HCT116 (cell line): Measurements from ENCODE around the gene TMEM244. TPM values are rescaled to one million over a fixed set of nuclear protein-coding genes. Genes with fewer than 3 reads are reported as not detected.

Source experiments
- ATAC-seq: fragments of 200-7000 bp; cut with Tn5 transposase; 2 replicates; pipeline ENCODE4 v1.9.1; 2020; ENCODE audit warnings: mild to moderate bottlenecking, moderate library complexity
- BruUV-seq: library from RNA; stranded (reverse); fragments of 400-500 nt; replicated peaks from 2 replicates; lab custom pipeline; 2021; lab: Mats Ljungman, UMichigan
- CTCF ChIA-PET: fragments of 300-600 bp; sonication (Branson Sonifier 250); formaldehyde crosslinking; loops from one replicate; lab custom pipeline; 2021; ENCODE audit warnings: antibody characterized with exemption; lab: Charles Lee
- POLR2A ChIA-PET: fragments of 300-600, 350-600 bp; sonication (Branson Sonifier 250); formaldehyde crosslinking; loops from one replicate; lab custom pipeline; 2021; ENCODE audit warnings: antibody characterized with exemption; lab: Charles Lee
- RAD21 ChIA-PET, 2 experiments: fragments of 300-600 bp; sonication (Branson Sonifier 250); formaldehyde crosslinking; loops; one replicate each; lab custom pipeline; 2023; ENCODE audit warnings: low total read pairs in 2 of 2; ENCODE audit not compliant: uncharacterized antibody in 2 of 2, unreplicated experiment in 2 of 2, low non-redundant PET in 1 of 2; lab: Charles Lee
- DNase-seq: peaks from one replicate; pipeline ENCODE4 v3.0.0-alpha.2; 2010; ENCODE audit warnings: low read depth, low spot score
- H2AFZ ChIP-seq: fragments of 200-600 bp; shearing (Covaris generic), sonication (generic); 2 replicates; pipeline ENCODE4 v1.6.1; 2017; ENCODE audit warnings: low read depth, mixed run types, mixed read lengths, antibody characterized with exemption, low read length; ENCODE audit not compliant: poor library complexity, severe bottlenecking
- H3K27ac ChIP-seq: 2 replicates; pipeline ENCODE4 v1.5.1; 2012; ENCODE audit warnings: low read depth, low read length
- H3K27me3 ChIP-seq: fragments of 200-600 bp; sonication (generic); 2 replicates; pipeline ENCODE4 v1.6.1; 2016; ENCODE audit warnings: mixed run types, low read length, mixed read lengths; ENCODE audit not compliant: insufficient read depth
- H3K36me3 ChIP-seq, 2 experiments: fragments of 200-500 bp in 1 of 2; fragments of 200-600 bp in 1 of 2; sonication (Bioruptor generic) in 1 of 2; sonication (generic) in 1 of 2; 2 replicates each; pipeline versions ENCODE4 v1.5.1 to v1.6.1; 2014 to 2016; ENCODE audit warnings: low read length in 2 of 2, inconsistent platforms in 1 of 2, mixed read lengths in 1 of 2, mixed run types in 1 of 2; ENCODE audit not compliant: insufficient read depth in 2 of 2, control insufficient read depth in 1 of 2
- H3K4me1 ChIP-seq, 2 experiments: fragments of 200-600 bp in 1 of 2; sonication (generic) in 1 of 2; 2 replicates each; pipeline versions ENCODE4 v1.5.1 to v1.6.1; 2012 to 2017; ENCODE audit warnings: low read length in 2 of 2, inconsistent platforms in 1 of 2, mild to moderate bottlenecking in 1 of 2, mixed read lengths in 1 of 2, mixed run types in 1 of 2, moderate library complexity in 1 of 2; ENCODE audit not compliant: insufficient read depth in 2 of 2, control insufficient read depth in 1 of 2
- H3K4me2 ChIP-seq: fragments of 200-600 bp; sonication (generic); 2 replicates; pipeline ENCODE4 v1.6.1; 2017; ENCODE audit warnings: mixed run types, low read length, mixed read lengths
- H3K4me3 ChIP-seq, 2 experiments: fragments of 200-600 bp in 1 of 2; sonication (generic) in 1 of 2; replicated peaks in 1 of 2; 2 replicates each; pipeline ENCODE4 v1.5.1; 2011 to 2016; ENCODE audit warnings: low read length in 2 of 2, control low read depth in 1 of 2, low read depth in 1 of 2, mild to moderate bottlenecking in 1 of 2, mixed read lengths in 1 of 2, mixed run types in 1 of 2
- H3K79me2 ChIP-seq: fragments of 200-600 bp; sonication (generic); 2 replicates; pipeline ENCODE4 v1.6.1; 2017; ENCODE audit warnings: mild to moderate bottlenecking, mixed run types, low read length, moderate library complexity, mixed read lengths; ENCODE audit not compliant: insufficient read depth
- H3K9ac ChIP-seq: fragments of 200-600 bp; sonication (generic); 2 replicates; pipeline ENCODE4 v1.6.1; 2016; ENCODE audit warnings: low read length, mixed read lengths
- H3K9me2 ChIP-seq: fragments of 200-600 bp; sonication (generic), shearing (Covaris generic); 2 replicates; pipeline ENCODE4 v1.6.1; 2017; ENCODE audit warnings: mixed run types, mild to moderate bottlenecking, moderate library complexity; ENCODE audit not compliant: insufficient read depth
- H3K9me3 ChIP-seq, 2 experiments: fragments of 200-500 bp in 1 of 2; fragments of 200-600 bp in 1 of 2; sonication (Bioruptor generic) in 1 of 2; sonication (generic) in 1 of 2; 2 replicates each; pipeline ENCODE4 v1.6.1; 2014 to 2017; ENCODE audit warnings: low read length in 2 of 2, mixed read lengths in 2 of 2, inconsistent platforms in 1 of 2, low read depth in 1 of 2, mild to moderate bottlenecking in 1 of 2, mixed run types in 1 of 2, moderate library complexity in 1 of 2; ENCODE audit not compliant: control insufficient read depth in 1 of 2, insufficient read depth in 1 of 2
- H4K20me1 ChIP-seq: fragments of 200-600 bp; sonication (generic), shearing (Covaris generic); 2 replicates; pipeline ENCODE4 v1.6.1; 2017; ENCODE audit warnings: mixed run types, mild to moderate bottlenecking, moderate library complexity; ENCODE audit not compliant: insufficient read depth
- ATF3 ChIP-seq: IDR thresholded peaks from 2 replicates; pipeline ENCODE4 v1.6.1; 2012
- CBX3 ChIP-seq: IDR thresholded peaks from 2 replicates; pipeline ENCODE4 v1.6.1; 2012; ENCODE audit warnings: low read depth
- CTCF ChIP-seq, 3 experiments: fragments of 200-600 bp in 1 of 3; sonication (generic) in 1 of 3; IDR thresholded peaks in 2 of 3; conservative IDR thresholded peaks in 1 of 3; 2 replicates each; pipeline ENCODE4 v1.5.1; 2012 to 2017; ENCODE audit warnings: low read depth in 2 of 3, low read length in 2 of 3, antibody characterized with exemption in 1 of 3, borderline replicate concordance in 1 of 3, control low read depth in 1 of 3, mild to moderate bottlenecking in 1 of 3, mixed read lengths in 1 of 3, mixed run types in 1 of 3, moderate library complexity in 1 of 3; ENCODE audit not compliant: insufficient read depth in 1 of 3
- EGR1 ChIP-seq: IDR thresholded peaks from 2 replicates; pipeline ENCODE4 v1.6.1; 2012; ENCODE audit warnings: low read depth
- EZH2 ChIP-seq: fragments of 200-600 bp; sonication (generic); IDR thresholded peaks from 2 replicates; pipeline ENCODE4 v1.6.1; 2017; ENCODE audit warnings: antibody characterized with exemption, mixed run types
- FOSL1 ChIP-seq: IDR thresholded peaks from 2 replicates; pipeline ENCODE4 v1.6.1; 2012; ENCODE audit warnings: low read depth
- JUND ChIP-seq: IDR thresholded peaks from 2 replicates; pipeline ENCODE4 v1.6.1; 2012
- MAX ChIP-seq: IDR thresholded peaks from 2 replicates; pipeline ENCODE4 v1.6.1; 2012
- POLR2AphosphoS5 ChIP-seq: IDR thresholded peaks from 2 replicates; pipeline ENCODE4 v1.6.1; 2011; ENCODE audit warnings: mild to moderate bottlenecking, low read depth, low read length, moderate library complexity
- RAD21 ChIP-seq: IDR thresholded peaks from 2 replicates; pipeline ENCODE4 v1.6.1; 2012; ENCODE audit warnings: low read depth, mild to moderate bottlenecking
- YY1 ChIP-seq: IDR thresholded peaks from 2 replicates; pipeline ENCODE4 v1.6.1; 2011; ENCODE audit warnings: low read length, low read depth, moderate library complexity, mild to moderate bottlenecking; ENCODE audit not compliant: insufficient replicate concordance; ENCODE audit errors: extremely low read depth
- ZBTB33 ChIP-seq: IDR thresholded peaks from 2 replicates; pipeline ENCODE4 v1.6.1; 2011; ENCODE audit warnings: mild to moderate bottlenecking, low read length, moderate library complexity; ENCODE audit not compliant: insufficient replicate concordance; ENCODE audit errors: extremely low read depth
- ZFX ChIP-seq: fragments of 450-650 bp; IDR thresholded peaks from 2 replicates; pipeline ENCODE4 v1.6.1; 2017
- ZNF274 ChIP-seq: fragments of 200-500 bp; sonication (Bioruptor generic); IDR thresholded peaks from 2 replicates; pipeline ENCODE4 v1.6.1; 2014; ENCODE audit warnings: mild to moderate bottlenecking, low read depth, low read length, inconsistent platforms
- intact Hi-C: fragments of 100-400 bp; cut with micrococcal nuclease; formaldehyde crosslinking; loops from 2 replicates; pipeline ENCODE4 v1.10.0; 2022
- total RNA-seq: library from RNA; stranded (reverse); gene quantifications from one replicate; pipeline ENCODE4 v1.2.1, GENCODE V29; 2021; ENCODE audit not compliant: unreplicated experiment

Gene TMEM244
- total RNA-seq, 1 experiment from 2014 or later: not detected

GRCh38 chr6:129795261-129795660, 65.9 kb downstream of the TMEM244 start:
- Histone ChIP-seq H3K9me3 (no peaks in the 10 kb centered on the region), H3K9ac (no peak overlapping the region), H4K20me1 (no peaks in the 10 kb centered on the region), H3K27me3 (no peaks in the 10 kb centered on the region), H3K36me3 (no peaks in the 10 kb centered on the region), H2AFZ (no peak overlapping the region), H3K4me3 (no peak overlapping the region), H3K9me2 (no peaks in the 10 kb centered on the region), H3K4me1 (no peaks in the 10 kb centered on the region), H3K27ac (no peak overlapping the region), H3K79me2 (no peaks in the 10 kb centered on the region), H3K4me2 (no peak overlapping the region)
- ChIA-PET POLR2A (no interaction called here), CTCF (no interaction called here), RAD21 (no interaction called here)
- DNase-seq (no peak), ATAC-seq (no peak)
- BruUV-seq: no TSS peak
- intact Hi-C loops: no loop called here
- no peak for TF ChIP-seq YY1
- no peak for TF ChIP-seq CTCF (IDR thresholded peaks at IDR 0.05 in 2 of 3, conservative IDR thresholded peaks at IDR 0.05 in 1 of 3; ENCODE audit: borderline replicate concordance in 1 of 3, insufficient read depth in 1 of 3, low read depth in 2 of 3, low read length in 2 of 3)

GRCh38 chr6:129793447-129793846, 67.7 kb downstream of the TMEM244 start:
- BruUV-seq: no TSS peak
- ATAC-seq (no peak), DNase-seq (no peak)
- Histone ChIP-seq H3K79me2 (no peaks in the 10 kb centered on the region), H3K27ac (no peak overlapping the region), H4K20me1 (no peaks in the 10 kb centered on the region), H3K9ac (no peak overlapping the region), H3K4me3 (no peak overlapping the region), H2AFZ (no peak overlapping the region), H3K27me3 (no peaks in the 10 kb centered on the region), H3K4me1 (no peaks in the 10 kb centered on the region), H3K36me3 (no peaks in the 10 kb centered on the region), H3K9me3 (no peaks in the 10 kb centered on the region), H3K4me2 (no peak overlapping the region), H3K9me2 (no peaks in the 10 kb centered on the region)
- ChIA-PET POLR2A (no interaction called here), RAD21 (no interaction called here), CTCF (no interaction called here)
- TF ChIP-seq JUND (no peak), EZH2 (no peak), ZBTB33 (no peak), EGR1 (no peak), ZNF274 (no peak), FOSL1 (no peak), ATF3 (no peak), CBX3 (no peak), POLR2AphosphoS5 (no peak), CTCF (IDR thresholded peaks at IDR 0.05 in 2 of 3, conservative IDR thresholded peaks at IDR 0.05 in 1 of 3; ENCODE audit: borderline replicate concordance in 1 of 3, insufficient read depth in 1 of 3, low read depth in 2 of 3, low read length in 2 of 3) (no peak), MAX (no peak), RAD21 (no peak), ZFX (no peak)
- intact Hi-C loops: no loop called here
